ENCODE results near the gene PKNOX2. TPM values are rescaled to one million over a fixed set of nuclear protein-coding genes. Genes with fewer than 3 reads are reported as not detected.

The PKNOX2 gene
- total and polyA plus RNA-seq, 9 of the 15 experiments (the other 6 are each of a cell fraction or from before 2014, with no cell fraction given) = not detected

GRCh38 chr11:125435461-125436238, 271.1 kb downstream of the PKNOX2 start (continued):
- TF ChIP-seq RREB1 (CRISPR knock-in tag; IDR thresholded peaks at IDR 0.05) (no peak), ZNF165 (CRISPR knock-in tag; IDR thresholded peaks at IDR 0.05; ENCODE audit: borderline replicate concordance) (no peak), ZNF644 (tag; IDR thresholded peaks at IDR 0.05; ENCODE audit: low read depth) (no peak), ZNF239 (CRISPR knock-in tag; IDR thresholded peaks at IDR 0.05) (no peak), ZNF740 (CRISPR knock-in tag; IDR thresholded peaks at IDR 0.05) (peak; percentile 67; the same call in 1 of the 2 replicates), ZNF740 (tag; IDR thresholded peaks at IDR 0.05) (no peak), BRF1 (IDR thresholded peaks at IDR 0.05; ENCODE audit: borderline replicate concordance, extremely low read depth, insufficient read length) (no peak), HDAC6 (IDR thresholded peaks at IDR 0.05; ENCODE audit: low read depth, low read length) (no peak), CBFA2T3 (IDR thresholded peaks at IDR 0.05) (peak; percentile 38; the same call in 1 of the 2 replicates), ATF7 (IDR thresholded peaks at IDR 0.05) (0 out of 2 replicates have a peak, but pooled peaks have one; percentile 13), TFAP4 (CRISPR knock-in tag; IDR thresholded peaks at IDR 0.05; ENCODE audit: borderline replicate concordance) (no peak), EP300 (IDR thresholded peaks at IDR 0.05; ENCODE audit: low read length) (no peak), ZFP1 (CRISPR knock-in tag; IDR thresholded peaks at IDR 0.05) (no peak), JUND (IDR thresholded peaks at IDR 0.05; ENCODE audit: borderline replicate concordance, low read depth, low read length) (peak; percentile 89), JUND (tag; IDR thresholded peaks at IDR 0.05; ENCODE audit: borderline replicate concordance, low read depth, low read length) (peak; percentile 86; the same call in 2 of the 3 replicates), ZNF143 (CRISPR knock-in tag; IDR thresholded peaks at IDR 0.05) (no peak), FOXO4 (CRISPR knock-in tag; IDR thresholded peaks at IDR 0.05) (no peak), FOSL1 (tag; conservative IDR thresholded peaks at IDR 0.05) (peak; percentile 75)
